ENCODE measurements around the gene HMX1.

HMX1 gene

DNA sequence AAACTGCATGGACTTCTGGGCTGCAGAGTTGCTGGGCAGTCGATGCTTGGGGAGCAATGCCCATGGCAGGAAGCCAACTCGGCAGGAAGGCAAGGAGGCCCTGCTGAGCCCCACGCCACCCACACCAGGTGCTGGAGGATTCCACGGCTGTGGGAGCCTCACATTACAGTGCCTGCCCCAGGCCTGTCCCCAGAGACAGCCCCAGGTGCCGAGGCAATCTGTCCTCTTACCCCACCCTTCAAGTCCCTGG is 53.9 kb downstream of the HMX1 start:
- DNase-seq, result no peak

DNA sequence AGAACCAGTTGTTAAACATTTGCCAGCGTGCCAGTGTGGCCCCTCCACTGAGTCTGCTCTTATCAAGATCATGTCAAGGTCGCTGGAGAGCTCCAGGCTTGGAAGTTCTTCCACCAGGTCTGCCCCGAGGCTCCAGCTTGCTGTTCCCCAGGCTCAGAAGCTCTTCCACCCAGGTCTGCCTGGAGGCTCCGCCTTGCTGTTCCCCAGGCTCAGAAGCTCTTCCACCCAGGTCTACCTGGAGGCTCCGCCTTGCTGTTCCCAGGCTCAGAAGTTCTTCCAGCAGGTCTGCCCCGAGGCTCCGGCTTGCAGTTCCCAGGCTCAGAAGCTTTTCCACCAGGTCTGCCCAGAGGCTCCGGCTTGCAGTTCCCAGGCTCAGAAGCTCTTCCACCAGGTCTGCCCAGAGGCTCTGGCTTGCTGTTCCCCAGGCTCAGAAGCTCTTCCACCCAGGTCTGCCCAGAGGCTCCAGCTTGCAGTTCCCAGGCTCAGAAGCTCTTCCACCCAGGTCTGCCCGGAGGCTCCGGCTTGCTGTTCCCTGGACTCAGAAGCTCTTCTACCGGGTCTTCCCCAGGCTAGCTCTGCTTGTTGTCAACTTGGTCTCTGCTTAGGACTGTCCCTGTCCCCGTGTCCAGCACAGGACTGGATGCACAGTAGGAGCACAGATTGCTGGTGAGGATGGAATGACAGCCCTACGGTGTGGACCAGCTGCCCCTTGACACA is 54.4 kb downstream of the HMX1 start:
- peak; percentile 10 for DNase-seq

Measured in CD4-positive, alpha-beta T cell treated with Interleukin-15 for 1 hour (primary cell).